Colonic mucosa (tissue), 4 donors: ENCODE measurements around the gene PRKAG2. TPM values are rescaled to one million over a fixed set of nuclear protein-coding genes. Genes with fewer than 3 reads are reported as not detected.
"Not testable (repeated sequence)": the region's sequence is repeated elsewhere in the genome, so short reads cannot be mapped to it uniquely, and the experiment has no call there.

Source experiments
- DNase-seq: peaks from one replicate; pipeline ENCODE4 v3.0.0-alpha.2; 2020
- H3K27ac ChIP-seq: fragments of 200-600 bp; one replicate; pipeline ENCODE4 v1.8.0; 2021
- H3K27me3 ChIP-seq: fragments of 200-600 bp; one replicate; pipeline ENCODE4 v1.8.0; 2021
- H3K36me3 ChIP-seq: fragments of 200-600 bp; one replicate; pipeline ENCODE4 v1.8.0; 2021
- H3K4me1 ChIP-seq: fragments of 200-600 bp; one replicate; pipeline ENCODE4 v1.8.0; 2021; ENCODE audit warnings: mild to moderate bottlenecking
- H3K4me3 ChIP-seq: fragments of 200-600 bp; one replicate; pipeline ENCODE4 v1.8.0; 2021
- H3K9ac ChIP-seq, 2 donors: one replicate each; pipeline ENCODE4 v1.7.0; 2013; ENCODE audit warnings: control low read depth in 2 of 2, low read depth in 2 of 2, low read length in 2 of 2
- H3K9me3 ChIP-seq: fragments of 200-600 bp; one replicate; pipeline ENCODE4 v1.8.0; 2021
- intact Hi-C: fragments of 100-400 bp; cut with DNase I; formaldehyde crosslinking; loops from one replicate; pipeline ENCODE4 v1.14.1; 2022
- total RNA-seq, 2 donors: library from RNA; stranded (reverse); fragmentation: NEBNext Ultra II Directional in 1 of 2; extraction: Animal tissue kit (Norgen Biotek cat#: 25700) in 1 of 2; gene quantifications; one replicate each; pipeline ENCODE4 v1.2.1, GENCODE V29; 2021
- TF ChIP-seq, protein P1 (sequence below): fragments of 200-600 bp; IDR thresholded peaks from one replicate; pipeline ENCODE4 v1.8.0; 2022; ENCODE audit warnings: antibody characterized with exemption, mild to moderate bottlenecking
- donor health status: healthy.
- donor health status: DM: no; HTN: no; CAD: no.
- donor health status: DM: no; HTN: no; CAD: no.

The PRKAG2 gene
- total RNA-seq, 2 donors from 2014 or later: 36.3 to 42.0 TPM

GRCh38 chr7:151798851-151799448 is 78.0 kb downstream of the PRKAG2 start:
- TF ChIP-seq, protein P1, sequence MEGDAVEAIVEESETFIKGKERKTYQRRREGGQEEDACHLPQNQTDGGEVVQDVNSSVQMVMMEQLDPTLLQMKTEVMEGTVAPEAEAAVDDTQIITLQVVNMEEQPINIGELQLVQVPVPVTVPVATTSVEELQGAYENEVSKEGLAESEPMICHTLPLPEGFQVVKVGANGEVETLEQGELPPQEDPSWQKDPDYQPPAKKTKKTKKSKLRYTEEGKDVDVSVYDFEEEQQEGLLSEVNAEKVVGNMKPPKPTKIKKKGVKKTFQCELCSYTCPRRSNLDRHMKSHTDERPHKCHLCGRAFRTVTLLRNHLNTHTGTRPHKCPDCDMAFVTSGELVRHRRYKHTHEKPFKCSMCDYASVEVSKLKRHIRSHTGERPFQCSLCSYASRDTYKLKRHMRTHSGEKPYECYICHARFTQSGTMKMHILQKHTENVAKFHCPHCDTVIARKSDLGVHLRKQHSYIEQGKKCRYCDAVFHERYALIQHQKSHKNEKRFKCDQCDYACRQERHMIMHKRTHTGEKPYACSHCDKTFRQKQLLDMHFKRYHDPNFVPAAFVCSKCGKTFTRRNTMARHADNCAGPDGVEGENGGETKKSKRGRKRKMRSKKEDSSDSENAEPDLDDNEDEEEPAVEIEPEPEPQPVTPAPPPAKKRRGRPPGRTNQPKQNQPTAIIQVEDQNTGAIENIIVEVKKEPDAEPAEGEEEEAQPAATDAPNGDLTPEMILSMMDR: no peak
- Histone ChIP-seq H3K4me3 (no peak overlapping the region), H3K4me1 (peaks cover 6% of the 10 kb centered on the region), H3K27ac (no peak overlapping the region), H3K9ac (no peak overlapping the region), H3K36me3 (no peaks in the 10 kb centered on the region), H3K27me3 (no peaks in the 10 kb centered on the region), H3K9me3 (no peaks in the 10 kb centered on the region)
- DNase-seq: no peak
- intact Hi-C loops: no loop called here

DNA sequence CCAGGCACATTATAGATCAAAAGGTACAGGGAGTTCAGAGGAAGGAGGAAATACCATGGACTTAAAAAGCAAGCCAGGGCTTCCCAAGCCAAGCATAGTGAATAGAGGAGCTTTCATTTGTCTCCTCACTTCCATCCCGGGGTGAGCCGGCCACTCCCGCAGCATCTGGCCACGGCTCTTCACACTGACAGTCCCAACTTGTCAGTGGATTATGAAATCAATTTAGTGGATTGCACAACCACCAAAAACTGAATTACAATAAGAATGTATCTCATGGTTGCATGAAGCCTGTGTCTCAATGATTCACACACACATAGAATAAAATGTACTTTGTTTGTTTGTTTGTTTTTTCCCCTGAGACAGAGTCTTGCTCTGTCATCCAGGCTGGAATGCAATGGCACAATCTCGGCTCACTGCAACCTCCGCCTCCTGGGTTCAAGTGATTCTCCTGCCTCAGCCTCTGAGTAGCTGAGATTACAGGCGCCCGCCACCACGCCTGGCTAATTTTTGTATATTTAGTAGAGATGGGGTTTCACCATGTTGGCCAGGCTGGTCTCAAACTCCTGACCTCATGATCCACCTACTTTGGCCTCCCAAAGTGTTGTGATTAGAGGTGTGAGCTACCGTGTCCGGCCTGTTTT is 79.1 kb downstream of the PRKAG2 start:
- H3K9me3 ChIP-seq, H3K27me3 ChIP-seq, H3K4me3 ChIP-seq, H3K27ac ChIP-seq, intact Hi-C loops, H3K36me3 ChIP-seq, H3K9ac ChIP-seq, DNase-seq, H3K4me1 ChIP-seq: not testable (repeated sequence)

- peak; percentile 51 for DNase-seq
- H3K27me3 ChIP-seq: no peaks in the 10 kb centered on the region
- H3K27ac ChIP-seq: no peak overlapping the region
- H3K9ac ChIP-seq: no peak overlapping the region
- TF ChIP-seq, protein P1: no peak
- H3K4me1 ChIP-seq: peaks cover 6% of the 10 kb centered on the region
- H3K9me3 ChIP-seq: no peaks in the 10 kb centered on the region
- intact Hi-C loops: no loop called here
- H3K36me3 ChIP-seq: no peaks in the 10 kb centered on the region
- H3K4me3 ChIP-seq: no peak overlapping the region
These were observed 79.9 kb downstream of the PRKAG2 start for GRCh38 chr7:151796871-151797537.

DNA sequence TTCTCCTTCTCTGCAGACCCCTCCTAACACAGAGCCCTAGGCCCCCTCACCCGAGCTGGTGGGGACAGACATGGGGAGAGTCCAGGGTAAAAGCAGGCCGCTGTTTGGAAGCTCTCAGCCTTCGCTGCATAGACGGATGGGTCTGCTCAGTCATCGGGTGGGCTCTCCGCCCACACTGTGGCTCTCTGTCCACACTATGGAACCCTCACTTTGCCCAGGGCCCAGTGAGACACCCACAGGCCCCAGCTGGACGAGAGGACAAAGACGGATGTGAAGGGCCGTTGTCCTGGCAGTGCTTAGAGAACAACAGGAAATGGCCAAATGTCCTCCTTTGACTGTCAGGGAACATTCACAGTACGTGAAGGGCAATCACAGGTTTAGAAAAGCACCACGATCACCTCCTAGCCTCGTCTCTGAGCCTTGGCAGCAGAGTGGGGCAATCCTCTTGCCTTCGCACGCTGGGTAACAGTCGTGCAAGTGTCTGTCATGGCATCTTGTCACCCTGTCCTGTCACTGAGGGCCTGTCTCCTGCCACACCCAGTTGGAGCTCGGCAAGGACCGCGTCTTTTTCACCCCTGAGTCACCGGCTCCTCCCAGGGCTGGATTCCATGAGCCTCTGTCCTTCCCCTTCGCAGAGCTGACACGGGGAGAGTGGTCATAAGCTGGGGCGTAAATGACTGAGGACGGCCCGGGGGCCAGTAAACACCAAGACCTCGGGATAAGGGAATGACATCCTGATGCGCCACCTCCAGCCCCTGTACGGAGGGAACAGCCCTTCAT is 80.6 kb downstream of the PRKAG2 start:
- no peak overlapping the region for H3K4me3 ChIP-seq
- no peak overlapping the region for H3K9ac ChIP-seq
- TF ChIP-seq, protein P1: no peak
- intact Hi-C loops: no loop called here
- no peaks in the 10 kb centered on the region for H3K36me3 ChIP-seq
- peaks cover 6% of the 10 kb centered on the region for H3K4me1 ChIP-seq
- H3K9me3 ChIP-seq: no peaks in the 10 kb centered on the region
- H3K27ac ChIP-seq: no peak overlapping the region
- peak; percentile 47 for DNase-seq
- no peaks in the 10 kb centered on the region for H3K27me3 ChIP-seq

DNA sequence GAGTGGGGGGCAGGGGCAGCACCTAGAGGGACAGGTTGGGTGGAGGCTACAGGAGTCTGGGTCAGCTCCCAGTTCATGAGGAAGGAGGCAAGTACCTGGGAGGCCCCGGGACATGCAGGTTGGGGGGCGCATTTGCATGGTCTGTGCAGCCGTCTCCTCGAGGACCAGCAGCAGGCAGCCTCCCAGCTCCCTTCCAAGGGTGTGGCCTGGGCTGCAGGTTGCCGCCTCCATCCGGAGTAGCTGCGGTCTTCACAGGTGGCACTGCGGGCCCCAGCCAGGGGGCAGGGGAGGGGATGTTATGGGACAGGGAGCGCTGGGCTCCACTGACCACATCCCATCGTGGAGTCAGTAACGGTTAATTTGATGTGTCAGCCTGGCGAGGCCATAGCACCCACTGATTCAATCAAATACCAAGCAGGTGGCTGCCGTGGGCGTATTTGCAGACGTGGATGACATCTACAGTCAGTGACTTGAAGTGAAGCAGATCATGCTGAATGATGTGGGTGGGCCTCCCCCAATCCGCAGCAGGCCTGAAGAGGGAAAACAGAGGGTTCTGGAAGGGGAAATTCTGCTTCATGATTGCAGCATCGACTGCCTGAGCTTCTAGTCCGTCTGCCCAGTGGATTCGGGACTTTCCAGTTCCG is 81.6 kb downstream of the PRKAG2 start:
- H3K4me3 ChIP-seq: no peak overlapping the region
- no peaks in the 10 kb centered on the region for H3K36me3 ChIP-seq
- no peaks in the 10 kb centered on the region for H3K27me3 ChIP-seq
- no peak overlapping the region for H3K9ac ChIP-seq
- no peak for DNase-seq
- H3K9me3 ChIP-seq: no peaks in the 10 kb centered on the region
- TF ChIP-seq, protein P1: no peak
- intact Hi-C loops: no loop called here
- H3K27ac ChIP-seq: no peak overlapping the region
- peaks cover 6% of the 10 kb centered on the region for H3K4me1 ChIP-seq
